Ishikawa (cell line): Measurements from ENCODE around the gene ATF6.

Source experiments
- CREB1 ChIP-seq: IDR thresholded peaks from 2 replicates; pipeline ENCODE4 v1.6.1; 2012; ENCODE audit warnings: low read depth
- EGR1 ChIP-seq: IDR thresholded peaks from 2 replicates; pipeline ENCODE4 v1.6.1; 2012
- EP300 ChIP-seq: IDR thresholded peaks from 2 replicates; pipeline ENCODE4 v1.6.1; 2012; ENCODE audit warnings: borderline replicate concordance
- FOXM1 ChIP-seq: IDR thresholded peaks from 2 replicates; pipeline ENCODE4 v1.6.1; 2012; ENCODE audit warnings: low read depth, borderline replicate concordance
- MAX ChIP-seq: IDR thresholded peaks from 2 replicates; pipeline ENCODE4 v1.6.1; 2012
- NFIC ChIP-seq: IDR thresholded peaks from 2 replicates; pipeline ENCODE4 v1.6.1; 2012
- REST ChIP-seq: IDR thresholded peaks from 2 replicates; pipeline ENCODE4 v1.6.1; 2012; ENCODE audit warnings: low read depth, mild to moderate bottlenecking
- TAF1 ChIP-seq: IDR thresholded peaks from 2 replicates; pipeline ENCODE4 v1.6.1; 2012; ENCODE audit warnings: low read depth, mild to moderate bottlenecking
- TEAD4 ChIP-seq: IDR thresholded peaks from 2 replicates; pipeline ENCODE4 v1.6.1; 2012
- YY1 ChIP-seq: IDR thresholded peaks from 2 replicates; pipeline ENCODE4 v1.6.1; 2012; ENCODE audit warnings: low read depth
- ZBTB7A ChIP-seq: IDR thresholded peaks from 2 replicates; pipeline ENCODE4 v1.6.1; 2012; ENCODE audit warnings: low read depth

- TF ChIP-seq YY1 (no peak), EP300 (no peak), NFIC (no peak), MAX (no peak), CREB1 (no peak), REST (no peak), FOXM1 (no peak), TEAD4 (no peak), TAF1 (no peak), EGR1 (no peak), ZBTB7A (no peak)
Observed at GRCh38 chr1:161946071-161946987, 180.2 kb downstream of the ATF6 start.
